GM19240 (cell line): ENCODE results near the gene BTBD6.

Experiments
- DNase-seq: peaks from one replicate; pipeline ENCODE4 v3.0.0; 2011; ENCODE audit warnings: low spot score; ENCODE audit not compliant: insufficient read length

Gene BTBD6

GRCh38 chr14:105229099-105229655, 19.2 kb upstream of the BTBD6 start:
- no peak for DNase-seq

GRCh38 chr14:105240811-105241576, 7.3 kb upstream of the BTBD6 start:
- no peak for DNase-seq

GRCh38 chr14:105241641-105242040, 6.7 kb upstream of the BTBD6 start:
- no peak for DNase-seq

- DNase-seq: no peak
Measured at GRCh38 chr14:105244334-105244733, 4.0 kb upstream of the BTBD6 start.

- no peak for DNase-seq
Measured at GRCh38 chr14:105247026-105247425, 1.3 kb upstream of the BTBD6 start.

- no peak for DNase-seq
Measured at GRCh38 chr14:105247715-105248367, 492 bp upstream of the BTBD6 start.

- DNase-seq: no peak
Measured at GRCh38 chr14:105249182-105250007, 1.1 kb downstream of the BTBD6 start.

- DNase-seq: no peak
Measured at GRCh38 chr14:105250008-105250366, 1.7 kb downstream of the BTBD6 start.

- no peak for DNase-seq
Measured at GRCh38 chr14:105250986-105251385, 2.7 kb downstream of the BTBD6 start.

- no peak for DNase-seq
Measured at GRCh38 chr14:105251920-105252319, 3.6 kb downstream of the BTBD6 start.

GRCh38 chr14:105252552-105253328, 4.4 kb downstream of the BTBD6 start:
- no peak for DNase-seq

GRCh38 chr14:105253329-105253682, 5.0 kb downstream of the BTBD6 start:
- no peak for DNase-seq

- DNase-seq: no peak
Measured at GRCh38 chr14:105255021-105255507, 6.7 kb downstream of the BTBD6 start.

GRCh38 chr14:105256292-105256960, 8.1 kb downstream of the BTBD6 start:
- DNase-seq: no peak

GRCh38 chr14:105257464-105257863, 9.1 kb downstream of the BTBD6 start:
- DNase-seq: no peak

- DNase-seq: no peak
Measured at GRCh38 chr14:105258846-105259245, 10.5 kb downstream of the BTBD6 start.

- no peak for DNase-seq
Measured at GRCh38 chr14:105260959-105261358, 12.6 kb downstream of the BTBD6 start.

GRCh38 chr14:105261781-105262180, 13.4 kb downstream of the BTBD6 start:
- DNase-seq: no peak

GRCh38 chr14:105267820-105268548, 19.7 kb downstream of the BTBD6 start:
- no peak for DNase-seq
